K562 (cell line): Measurements from ENCODE around the gene LRRC27.

Experiments
- E2F3 ChIP-seq: fragments of 250-450 bp; sonication (Bioruptor Pico); IDR thresholded peaks from 2 replicates; pipeline ENCODE4 v1.4.0; 2020; ENCODE audit warnings: mild to moderate bottlenecking
- ESRRA ChIP-seq: fragments of 450-650 bp; IDR thresholded peaks from 2 replicates; pipeline ENCODE4 v1.6.1; 2014; ENCODE audit warnings: low read depth, mild to moderate bottlenecking, moderate library complexity, borderline replicate concordance
- EZH2 ChIP-seq: IDR thresholded peaks from 2 replicates; pipeline ENCODE4 v1.6.1; 2012; ENCODE audit warnings: low read depth, mild to moderate bottlenecking, inconsistent platforms, low read length, borderline replicate concordance
- HDAC2 ChIP-seq: fragments of 450-650 bp; IDR thresholded peaks from 2 replicates; pipeline ENCODE4 v1.6.1; 2016; ENCODE audit warnings: mild to moderate bottlenecking
- LCOR ChIP-seq: sonication (generic); formaldehyde crosslinking; IDR thresholded peaks from 2 replicates; pipeline ENCODE4 v1.8.0; 2022; ENCODE audit warnings: mild to moderate bottlenecking, missing genetic modification reagents
- SIN3B ChIP-seq: fragments of 450-650 bp; IDR thresholded peaks from 2 replicates; pipeline ENCODE4 v1.6.1; 2017; ENCODE audit warnings: low read depth, mild to moderate bottlenecking, moderate library complexity
- SPI1 ChIP-seq: IDR thresholded peaks from 2 replicates; pipeline ENCODE4 v1.6.1; 2011; ENCODE audit warnings: low read depth, low read length, control low read depth, borderline replicate concordance
- SRSF1 ChIP-seq: fragments of 200-400 bp; formaldehyde crosslinking; IDR thresholded peaks from 2 replicates; pipeline ENCODE4 v1.6.1; 2017; ENCODE audit warnings: mild to moderate bottlenecking, low read depth, low read length, moderate library complexity
- TBL1XR1 ChIP-seq, 2 experiments: IDR thresholded peaks; 2 replicates each; pipeline ENCODE4 v1.6.1; 2012; ENCODE audit warnings: improper control_type of control experiment in 2 of 2, low read length in 2 of 2, mild to moderate bottlenecking in 1 of 2
- ZSCAN29 ChIP-seq: fragments of 450-650 bp; IDR thresholded peaks from 2 replicates; pipeline ENCODE4 v1.6.1; 2017
- TF ChIP-seq, protein P1 (sequence below): sonication (generic); formaldehyde crosslinking; IDR thresholded peaks from 2 replicates; pipeline ENCODE4 v1.8.0; 2023; ENCODE audit warnings: mild to moderate bottlenecking, missing genetic modification reagents
- TF ChIP-seq, protein P2 (sequence below): sonication (generic); formaldehyde crosslinking; IDR thresholded peaks from 2 replicates; pipeline ENCODE4 v1.8.1; 2023; ENCODE audit warnings: mild to moderate bottlenecking, missing genetic modification reagents

DNA sequence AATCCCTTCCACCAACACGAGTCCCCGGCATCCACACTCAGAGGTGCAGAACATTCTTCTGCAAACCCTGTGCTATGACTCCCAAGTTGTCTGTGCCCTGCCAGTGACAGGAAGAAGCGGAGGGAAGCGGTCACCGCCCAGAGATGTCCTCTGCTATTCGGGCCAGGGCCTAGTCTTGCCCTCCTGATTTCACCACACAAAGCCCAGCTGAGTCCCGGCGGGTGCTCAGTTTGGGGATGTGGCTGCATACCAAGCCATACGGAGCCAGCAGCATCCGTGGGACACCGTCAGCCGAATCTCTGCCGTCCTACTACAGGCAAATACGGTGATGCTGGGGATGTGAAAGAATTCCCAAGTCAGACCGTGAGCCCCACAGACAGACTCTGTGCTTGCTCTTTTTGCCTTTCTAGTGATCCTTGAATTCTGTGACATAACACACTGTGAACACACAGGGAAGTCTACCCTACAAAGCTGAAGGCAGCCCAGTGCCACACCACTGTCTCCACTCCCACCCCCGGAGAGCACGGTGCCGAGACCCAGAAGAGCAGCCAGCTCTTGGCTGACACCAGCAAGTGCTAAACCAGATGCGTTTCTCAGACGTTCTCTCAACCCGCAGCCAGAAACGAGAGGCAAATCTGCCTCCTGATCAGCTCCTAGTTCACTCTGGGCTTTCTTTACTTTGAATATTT is 26.2 kb upstream of the LRRC27 start:
- no peak for TF ChIP-seq LCOR (CRISPR knock-in tag)
- TF ChIP-seq, protein P1, sequence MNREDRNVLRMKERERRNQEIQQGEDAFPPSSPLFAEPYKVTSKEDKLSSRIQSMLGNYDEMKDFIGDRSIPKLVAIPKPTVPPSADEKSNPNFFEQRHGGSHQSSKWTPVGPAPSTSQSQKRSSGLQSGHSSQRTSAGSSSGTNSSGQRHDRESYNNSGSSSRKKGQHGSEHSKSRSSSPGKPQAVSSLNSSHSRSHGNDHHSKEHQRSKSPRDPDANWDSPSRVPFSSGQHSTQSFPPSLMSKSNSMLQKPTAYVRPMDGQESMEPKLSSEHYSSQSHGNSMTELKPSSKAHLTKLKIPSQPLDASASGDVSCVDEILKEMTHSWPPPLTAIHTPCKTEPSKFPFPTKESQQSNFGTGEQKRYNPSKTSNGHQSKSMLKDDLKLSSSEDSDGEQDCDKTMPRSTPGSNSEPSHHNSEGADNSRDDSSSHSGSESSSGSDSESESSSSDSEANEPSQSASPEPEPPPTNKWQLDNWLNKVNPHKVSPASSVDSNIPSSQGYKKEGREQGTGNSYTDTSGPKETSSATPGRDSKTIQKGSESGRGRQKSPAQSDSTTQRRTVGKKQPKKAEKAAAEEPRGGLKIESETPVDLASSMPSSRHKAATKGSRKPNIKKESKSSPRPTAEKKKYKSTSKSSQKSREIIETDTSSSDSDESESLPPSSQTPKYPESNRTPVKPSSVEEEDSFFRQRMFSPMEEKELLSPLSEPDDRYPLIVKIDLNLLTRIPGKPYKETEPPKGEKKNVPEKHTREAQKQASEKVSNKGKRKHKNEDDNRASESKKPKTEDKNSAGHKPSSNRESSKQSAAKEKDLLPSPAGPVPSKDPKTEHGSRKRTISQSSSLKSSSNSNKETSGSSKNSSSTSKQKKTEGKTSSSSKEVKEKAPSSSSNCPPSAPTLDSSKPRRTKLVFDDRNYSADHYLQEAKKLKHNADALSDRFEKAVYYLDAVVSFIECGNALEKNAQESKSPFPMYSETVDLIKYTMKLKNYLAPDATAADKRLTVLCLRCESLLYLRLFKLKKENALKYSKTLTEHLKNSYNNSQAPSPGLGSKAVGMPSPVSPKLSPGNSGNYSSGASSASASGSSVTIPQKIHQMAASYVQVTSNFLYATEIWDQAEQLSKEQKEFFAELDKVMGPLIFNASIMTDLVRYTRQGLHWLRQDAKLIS (CRISPR knock-in tag), result no peak
- TF ChIP-seq SPI1, result no peak
- TF ChIP-seq ESRRA, result no peak
- TF ChIP-seq HDAC2, result no peak
- TF ChIP-seq, protein P2, sequence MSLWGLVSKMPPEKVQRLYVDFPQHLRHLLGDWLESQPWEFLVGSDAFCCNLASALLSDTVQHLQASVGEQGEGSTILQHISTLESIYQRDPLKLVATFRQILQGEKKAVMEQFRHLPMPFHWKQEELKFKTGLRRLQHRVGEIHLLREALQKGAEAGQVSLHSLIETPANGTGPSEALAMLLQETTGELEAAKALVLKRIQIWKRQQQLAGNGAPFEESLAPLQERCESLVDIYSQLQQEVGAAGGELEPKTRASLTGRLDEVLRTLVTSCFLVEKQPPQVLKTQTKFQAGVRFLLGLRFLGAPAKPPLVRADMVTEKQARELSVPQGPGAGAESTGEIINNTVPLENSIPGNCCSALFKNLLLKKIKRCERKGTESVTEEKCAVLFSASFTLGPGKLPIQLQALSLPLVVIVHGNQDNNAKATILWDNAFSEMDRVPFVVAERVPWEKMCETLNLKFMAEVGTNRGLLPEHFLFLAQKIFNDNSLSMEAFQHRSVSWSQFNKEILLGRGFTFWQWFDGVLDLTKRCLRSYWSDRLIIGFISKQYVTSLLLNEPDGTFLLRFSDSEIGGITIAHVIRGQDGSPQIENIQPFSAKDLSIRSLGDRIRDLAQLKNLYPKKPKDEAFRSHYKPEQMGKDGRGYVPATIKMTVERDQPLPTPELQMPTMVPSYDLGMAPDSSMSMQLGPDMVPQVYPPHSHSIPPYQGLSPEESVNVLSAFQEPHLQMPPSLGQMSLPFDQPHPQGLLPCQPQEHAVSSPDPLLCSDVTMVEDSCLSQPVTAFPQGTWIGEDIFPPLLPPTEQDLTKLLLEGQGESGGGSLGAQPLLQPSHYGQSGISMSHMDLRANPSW, result no peak
- TF ChIP-seq TBL1XR1 (IDR thresholded peaks at IDR 0.05; ENCODE audit: low read length in 2 of 2), result no peak
- TF ChIP-seq SIN3B, result no peak
- no peak for TF ChIP-seq E2F3 (CRISPR knock-in tag)
- no peak for TF ChIP-seq SRSF1
- no peak for TF ChIP-seq ZSCAN29
- no peak for TF ChIP-seq EZH2
